Omental fat pad (tissue), 4 donors: ENCODE results near the gene TMEM247. TPM values are rescaled to one million over a fixed set of nuclear protein-coding genes. Genes with fewer than 3 reads are reported as not detected.

Experiments
- ATAC-seq: fragments of 150-250 bp; one replicate; pipeline ENCODE4 v1.9.1; 2016; ENCODE audit warnings: mild to moderate bottlenecking, moderate library complexity; ENCODE audit not compliant: low FRiP score
- DNase-seq: peaks from one replicate; pipeline ENCODE4 v3.0.0-alpha.2; 2019; ENCODE audit warnings: low spot score
- CTCF ChIP-seq, 3 donors: fragments of 450-650 bp; IDR thresholded peaks; one replicate each; pipeline ENCODE4 v1.5.1; 2016 to 2017; ENCODE audit warnings: antibody characterized with exemption in 3 of 3, mild to moderate bottlenecking in 3 of 3, moderate library complexity in 2 of 3
- total RNA-seq, 4 donors: library from RNA; depleted of rRNA; stranded (reverse); fragments of >200 nt; gene quantifications; one replicate each; pipeline ENCODE4 v1.1.0, GENCODE V29; 2016

Gene TMEM247
- total RNA-seq, 4 donors from 2014 or later, result not detected

- DNase-seq, result no peak
- ATAC-seq, result no peak
- TF ChIP-seq CTCF (IDR thresholded peaks at IDR 0.05), result no peak
Observed at GRCh38 chr2:46494596-46494995, 15.2 kb downstream of the TMEM247 start.

DNA sequence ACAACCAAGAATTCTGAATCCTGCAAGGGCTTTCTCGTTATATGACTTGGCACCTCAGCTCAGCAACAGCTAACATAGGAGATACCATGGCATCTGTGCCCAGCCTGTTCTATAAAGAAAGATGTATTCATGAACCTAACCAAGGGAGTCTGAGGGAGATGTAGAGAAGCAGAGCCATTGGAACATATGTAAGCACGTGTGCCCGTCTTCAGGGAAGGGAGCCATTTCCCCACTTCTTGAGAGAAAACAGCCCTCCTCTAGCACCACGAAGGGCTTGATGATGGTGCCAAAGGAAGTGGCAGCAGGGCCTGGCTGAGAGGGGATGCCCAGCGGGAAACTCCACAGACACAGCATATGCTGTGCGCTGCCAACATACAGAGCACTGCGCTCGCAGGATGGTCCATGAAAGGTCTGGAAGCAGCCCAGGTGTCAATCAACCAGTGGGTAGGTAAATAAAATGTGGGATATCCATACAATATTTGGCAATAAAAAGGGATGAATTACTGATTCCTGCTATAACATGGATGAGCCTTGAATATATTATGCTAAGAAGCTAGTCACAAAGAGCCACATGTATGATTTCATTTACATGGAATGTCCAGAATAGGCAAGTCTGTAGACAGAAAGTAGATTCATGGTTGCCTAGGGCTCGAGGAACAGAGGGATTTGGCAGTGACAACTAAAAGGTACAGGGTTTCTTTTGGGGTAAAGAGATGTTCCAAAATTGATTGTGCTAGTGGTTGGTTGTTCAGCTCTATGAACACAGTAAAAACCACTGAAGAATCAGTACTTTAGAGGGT is 16.1 kb downstream of the TMEM247 start:
- no peak for DNase-seq
- ATAC-seq, result no peak
- no peak for TF ChIP-seq CTCF (IDR thresholded peaks at IDR 0.05)

DNA sequence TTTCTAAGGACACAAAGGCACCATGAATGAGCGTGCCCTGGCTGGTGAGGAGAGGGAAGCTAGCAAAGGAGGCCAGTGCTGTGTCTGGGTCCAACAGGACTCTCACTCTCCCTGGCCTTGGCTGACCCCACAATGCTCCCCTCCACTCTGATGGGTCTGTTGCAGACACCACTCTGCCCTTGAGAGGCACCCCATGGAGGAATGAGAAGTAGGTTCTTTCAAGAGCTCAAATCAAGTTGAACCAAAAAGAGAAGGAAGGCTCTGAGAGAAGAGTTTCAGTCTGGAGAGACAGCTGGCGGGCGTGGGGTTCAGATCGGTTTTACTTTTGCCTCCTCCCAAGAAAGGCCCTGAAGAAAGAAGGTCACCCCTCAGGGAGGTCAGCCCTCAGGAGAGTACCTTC is 18.4 kb downstream of the TMEM247 start:
- no peak for DNase-seq
- TF ChIP-seq CTCF (IDR thresholded peaks at IDR 0.05), result no peak
- no peak for ATAC-seq

- DNase-seq, result no peak
- no peak for TF ChIP-seq CTCF (IDR thresholded peaks at IDR 0.05)
- ATAC-seq, result no peak
Observed at GRCh38 chr2:46498681-46499080, 19.3 kb downstream of the TMEM247 start.

DNA sequence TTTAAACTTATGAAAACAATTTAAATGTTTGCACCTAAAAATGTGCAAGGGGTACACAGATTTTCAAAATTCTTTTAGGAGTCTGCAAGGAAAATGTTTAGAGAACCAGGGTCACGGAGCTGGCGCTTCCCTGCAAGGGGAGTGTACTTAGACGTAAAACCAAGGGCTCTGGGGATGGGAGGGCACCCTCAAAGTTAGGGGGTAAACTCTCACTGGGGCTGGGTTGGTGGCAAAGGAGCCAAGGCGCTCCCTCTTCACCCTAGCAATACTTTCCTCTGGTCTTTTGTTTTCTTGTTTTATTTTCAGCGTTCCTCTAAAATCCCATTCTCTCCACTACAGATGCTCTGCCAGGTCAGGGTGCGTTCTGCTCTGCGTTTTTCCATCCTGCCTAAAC is 20.0 kb downstream of the TMEM247 start:
- no peak for DNase-seq
- no peak for TF ChIP-seq CTCF (IDR thresholded peaks at IDR 0.05)
- no peak for ATAC-seq

DNA sequence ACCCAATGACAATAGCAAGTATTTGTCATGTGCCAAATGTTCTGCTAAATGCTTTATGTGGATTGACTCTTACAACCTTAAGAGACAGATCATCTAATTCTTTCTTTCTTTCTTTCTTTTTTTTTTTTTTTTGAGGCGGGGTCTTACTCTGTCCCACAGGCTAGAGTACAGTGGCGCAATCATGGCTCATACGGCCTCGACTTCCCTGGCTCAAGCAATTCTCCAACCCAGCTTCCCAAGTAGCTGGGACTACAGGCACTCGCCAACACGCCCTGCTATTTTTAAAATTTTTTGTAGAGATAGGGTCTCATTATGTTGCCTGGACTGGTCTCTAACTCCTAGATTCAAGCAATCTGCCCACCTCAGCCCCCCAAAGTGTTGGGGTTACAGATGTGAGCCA is 21.4 kb downstream of the TMEM247 start:
- DNase-seq (no peak), ATAC-seq (no peak)
- no peak for TF ChIP-seq CTCF (IDR thresholded peaks at IDR 0.05)

- no peak for ATAC-seq
- TF ChIP-seq CTCF (IDR thresholded peaks at IDR 0.05), result no peak
- no peak for DNase-seq
Observed at GRCh38 chr2:46502291-46502885, 23.0 kb downstream of the TMEM247 start.
